ENCODE data around the gene SLC2A2. TPM values are rescaled to one million over a fixed set of nuclear protein-coding genes. Genes with fewer than 3 reads are reported as not detected.
"Not testable (repeated sequence)": the region's sequence is repeated elsewhere in the genome, so short reads cannot be mapped to it uniquely, and the experiment has no call there.

SLC2A2 gene
- total RNA-seq, 1 donor, result not detected

DNA sequence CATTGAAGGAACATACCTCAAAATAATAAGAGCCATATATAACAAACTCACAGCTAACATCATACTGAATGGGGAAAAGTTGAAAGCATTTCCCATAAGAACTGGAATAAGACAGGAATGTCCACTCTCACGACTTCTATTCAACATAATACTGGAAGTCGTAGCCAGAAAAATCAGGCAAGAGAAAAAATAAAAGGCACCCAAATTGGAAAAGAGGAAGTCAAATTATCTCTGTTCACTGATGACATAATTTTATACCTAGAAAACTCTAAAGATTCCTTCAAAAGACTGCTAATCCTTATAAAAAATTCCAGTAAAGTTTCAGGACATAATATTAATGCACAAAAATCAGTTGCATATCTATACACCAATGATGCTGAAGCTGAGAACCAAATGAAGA lies 34.9 kb downstream of the SLC2A2 start:
- no peak for DNase-seq (ENCODE audit: low read depth in 2 of 3, low spot score in 2 of 3)

DNA sequence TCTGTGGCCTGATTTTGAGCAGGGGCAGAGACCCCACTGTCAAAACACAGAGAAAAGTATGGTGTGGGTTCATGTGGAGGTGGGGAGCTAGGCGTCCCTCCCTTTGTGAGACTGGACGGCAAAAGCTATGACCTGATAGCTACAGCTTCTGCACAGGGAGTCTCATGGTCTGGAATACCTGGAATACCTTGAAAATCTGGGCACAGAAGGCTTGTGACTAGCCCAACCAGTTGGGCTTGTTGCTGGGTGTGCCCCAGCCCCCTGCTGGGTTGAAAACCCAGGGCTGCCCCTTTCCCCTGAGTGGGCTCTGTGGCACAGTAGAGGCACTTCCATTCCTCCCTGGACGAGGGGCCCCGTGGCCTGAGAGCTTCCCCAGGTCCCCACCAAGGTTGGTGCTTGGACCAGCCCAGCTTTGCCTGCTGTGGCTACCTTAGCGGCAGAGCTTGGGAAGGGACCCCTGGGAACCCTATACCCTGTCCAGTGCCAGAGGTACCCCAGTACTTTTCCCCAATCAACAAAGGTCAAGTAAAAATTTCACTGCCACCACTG lies 37.3 kb downstream of the SLC2A2 start:
- DNase-seq (ENCODE audit: low read depth in 2 of 3, low spot score in 2 of 3), result no peak

DNA sequence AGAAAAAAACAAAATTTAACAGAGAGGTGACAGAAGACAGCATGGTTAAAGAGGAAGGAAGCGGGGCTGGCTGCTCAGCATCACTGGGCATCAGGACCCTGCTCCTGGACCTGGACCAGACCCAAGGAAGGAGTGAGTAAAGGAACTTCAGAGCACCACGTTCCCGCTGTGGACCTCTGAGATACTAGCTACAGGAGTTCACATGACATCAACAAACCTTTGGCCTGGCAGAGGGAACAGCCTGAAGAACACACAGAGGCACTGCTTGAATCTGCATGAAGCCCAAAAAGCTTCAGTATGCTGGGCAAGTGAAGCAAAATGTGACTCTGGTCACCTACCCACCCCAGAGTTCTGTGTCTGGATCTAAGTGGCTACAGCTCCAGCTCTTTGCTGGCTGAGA lies 38.1 kb downstream of the SLC2A2 start:
- DNase-seq (ENCODE audit: low read depth in 2 of 3, low spot score in 2 of 3), result no peak

DNA sequence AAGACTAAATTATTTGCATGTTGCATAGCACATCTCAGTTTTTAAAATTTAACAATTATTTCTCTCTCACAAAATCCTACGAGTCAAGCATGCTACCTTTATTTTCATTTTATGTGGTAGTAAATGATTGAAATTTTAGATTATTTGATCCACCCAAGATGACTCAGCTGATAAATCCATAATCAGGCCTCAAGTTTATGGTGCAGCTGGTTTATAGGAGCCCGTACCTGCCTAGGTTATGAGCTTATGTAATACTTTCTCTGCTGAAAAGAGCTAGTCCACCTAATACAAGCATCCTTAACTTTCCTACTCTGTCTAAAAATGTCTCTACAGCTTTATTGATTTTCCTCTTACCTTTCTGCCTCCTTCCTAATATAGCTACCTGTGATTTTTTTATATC lies 41.2 kb downstream of the SLC2A2 start:
- no peak for DNase-seq (ENCODE audit: low read depth in 2 of 3, low spot score in 2 of 3)

DNA sequence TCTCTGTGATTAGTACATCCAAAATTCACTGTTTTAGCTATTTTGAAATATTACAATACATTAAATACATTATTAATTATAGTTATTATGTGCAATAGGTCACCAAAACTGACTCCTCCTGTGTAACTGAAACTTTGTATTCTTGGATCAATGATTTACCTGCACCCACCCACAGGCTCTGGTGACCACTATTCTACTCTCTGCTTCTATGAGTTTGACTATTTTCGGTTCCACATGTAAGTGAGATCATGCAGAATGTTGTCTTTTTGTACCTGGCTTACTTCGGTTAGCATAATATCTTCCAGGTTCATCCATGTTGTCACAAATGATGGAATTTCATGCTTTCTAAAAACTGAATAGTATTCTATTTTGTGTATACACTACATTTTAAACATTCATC lies 43.8 kb downstream of the SLC2A2 start:
- DNase-seq (ENCODE audit: low read depth in 2 of 3, low spot score in 2 of 3), result no peak

DNA sequence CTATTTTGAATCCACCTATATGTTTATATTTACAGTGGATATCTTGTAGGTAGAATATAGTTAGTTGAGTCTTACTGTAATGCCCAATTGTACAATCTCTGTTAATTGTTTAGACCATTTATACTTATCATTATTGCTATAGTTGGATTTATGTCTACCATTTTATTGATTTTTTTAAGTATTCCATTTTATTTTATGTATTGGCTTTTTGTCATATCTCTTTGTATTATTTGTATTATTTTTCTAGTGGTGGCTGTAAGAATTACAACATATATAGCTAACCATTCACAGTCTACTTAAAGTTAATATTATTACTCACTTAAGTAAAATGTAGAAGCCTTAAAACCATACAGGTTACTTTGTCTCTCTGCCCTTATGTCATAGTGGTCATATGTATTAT lies 46.1 kb downstream of the SLC2A2 start:
- DNase-seq (ENCODE audit: low read depth in 2 of 3, low spot score in 2 of 3), result no peak

DNA sequence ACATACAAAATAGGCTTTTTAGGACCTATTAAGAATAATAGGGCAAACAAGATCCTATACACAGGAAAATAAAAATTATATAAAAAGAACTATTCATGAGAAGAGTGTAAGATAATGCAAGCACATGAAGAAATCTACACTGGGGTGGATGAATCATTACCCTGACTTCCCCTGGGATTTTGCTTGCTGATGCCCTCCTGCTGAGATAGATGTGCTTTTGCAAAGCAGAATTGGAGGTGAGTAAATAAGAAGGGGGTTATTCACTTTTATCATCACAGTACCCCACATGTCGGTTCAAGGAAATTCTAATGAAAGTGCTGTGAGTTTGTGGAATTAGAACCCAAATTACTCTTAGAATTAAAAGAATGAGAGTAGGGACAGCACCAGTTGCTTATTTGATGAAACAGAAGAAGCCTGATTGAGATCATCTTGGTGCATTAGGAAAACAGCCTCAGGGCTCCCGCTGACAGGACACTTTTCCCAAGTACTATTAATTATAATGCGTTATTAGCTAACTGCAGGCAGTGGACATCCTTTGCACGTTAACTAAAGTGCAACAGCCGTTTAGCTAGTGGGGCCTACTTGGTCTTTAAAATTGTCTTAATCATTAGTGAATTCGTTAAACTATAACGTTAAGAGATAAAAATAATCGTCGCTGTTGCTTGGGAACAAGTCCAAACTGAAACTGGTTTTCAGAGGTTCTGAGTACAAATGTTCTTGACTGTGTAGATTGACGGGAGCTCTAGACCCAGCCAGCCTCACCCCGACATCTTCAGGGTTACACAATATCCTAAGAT lies 48.4 kb downstream of the SLC2A2 start:
- DNase-seq (ENCODE audit: low read depth in 2 of 3, low spot score in 2 of 3), result no peak

DNA sequence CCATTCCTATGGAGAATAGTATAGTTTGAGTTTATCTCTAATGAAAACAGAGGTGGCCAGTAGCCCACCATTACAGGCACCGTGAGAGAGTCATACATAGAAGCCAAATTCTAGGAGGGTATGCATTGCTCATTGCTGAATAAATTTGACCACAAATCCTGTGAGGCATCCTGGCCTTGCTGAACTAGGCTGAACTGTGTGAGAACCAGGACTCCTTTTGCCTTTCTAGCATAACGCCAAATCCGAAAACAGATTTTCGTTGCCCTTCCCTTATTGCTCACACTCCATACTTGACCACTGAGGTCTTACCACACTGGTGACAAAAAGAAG lies 50.4 kb downstream of the SLC2A2 start:
- DNase-seq (ENCODE audit: low read depth in 2 of 3, low spot score in 2 of 3), result no peak

DNA sequence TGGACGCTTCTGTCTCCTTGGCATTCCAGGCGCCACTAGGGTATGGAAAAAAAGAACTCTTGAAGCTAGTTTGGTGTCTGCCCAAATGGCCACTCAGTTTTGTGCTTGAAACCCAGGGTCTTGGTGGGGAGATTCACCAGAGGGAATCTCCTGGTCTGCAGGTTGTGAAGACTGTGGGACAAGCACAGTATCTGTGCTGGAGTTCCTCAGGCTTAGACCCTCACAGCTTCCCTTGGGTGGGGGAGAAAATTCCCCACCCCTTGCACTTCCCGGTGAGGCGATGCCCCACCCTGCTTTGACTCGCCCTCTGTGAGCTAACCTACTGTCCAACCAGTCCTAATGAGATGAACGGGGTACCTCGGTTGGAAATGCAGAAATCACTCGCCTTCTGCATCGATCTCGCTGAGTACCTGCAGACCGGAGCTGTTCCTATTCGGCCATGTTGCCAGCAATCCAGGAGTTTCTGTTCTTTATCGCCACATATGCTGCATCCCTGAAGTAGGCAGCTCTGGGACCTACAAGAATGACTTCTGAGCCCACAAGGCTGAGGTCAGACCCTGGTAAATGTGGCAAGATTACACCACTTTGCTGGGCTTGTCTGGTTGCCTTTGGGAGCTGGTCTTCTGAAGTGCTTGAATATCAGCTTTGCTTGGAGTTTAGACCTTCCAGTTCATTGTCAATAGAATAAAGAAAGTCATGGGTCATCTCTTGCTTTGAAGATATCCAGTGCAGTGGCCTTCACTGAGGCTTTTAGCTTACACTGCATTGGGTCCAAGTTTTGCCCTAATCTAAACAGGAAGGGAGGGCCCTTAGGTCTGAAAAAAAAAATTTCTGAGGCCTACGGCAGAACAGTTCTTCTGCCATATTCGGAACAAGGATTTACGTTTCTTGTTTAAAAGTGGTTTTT lies 51.0 kb downstream of the SLC2A2 start:
- DNase-seq (ENCODE audit: low read depth in 2 of 3, low spot score in 2 of 3), result no peak

DNA sequence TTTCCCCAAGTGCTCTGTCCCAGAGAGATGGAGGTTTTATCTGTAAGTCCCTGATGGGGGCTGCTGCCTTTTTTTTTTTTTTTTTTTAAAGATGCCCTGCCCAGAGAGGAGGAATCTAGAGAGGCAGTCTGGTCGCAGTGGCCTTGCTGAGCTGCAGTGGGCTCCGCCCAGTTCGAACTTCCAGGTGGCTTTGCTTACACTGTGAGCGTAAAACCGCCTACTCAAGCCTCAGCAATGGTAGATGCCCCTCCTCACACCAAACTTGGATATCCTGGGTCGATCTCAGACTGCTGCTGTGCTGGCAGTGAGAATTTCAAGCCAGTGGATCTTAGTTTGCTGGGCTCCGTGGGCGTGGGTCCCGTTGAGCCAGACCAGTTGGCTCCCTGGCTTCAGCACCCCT lies 51.6 kb downstream of the SLC2A2 start:
- DNase-seq (ENCODE audit: low read depth in 2 of 3, low spot score in 2 of 3), result no peak

DNA sequence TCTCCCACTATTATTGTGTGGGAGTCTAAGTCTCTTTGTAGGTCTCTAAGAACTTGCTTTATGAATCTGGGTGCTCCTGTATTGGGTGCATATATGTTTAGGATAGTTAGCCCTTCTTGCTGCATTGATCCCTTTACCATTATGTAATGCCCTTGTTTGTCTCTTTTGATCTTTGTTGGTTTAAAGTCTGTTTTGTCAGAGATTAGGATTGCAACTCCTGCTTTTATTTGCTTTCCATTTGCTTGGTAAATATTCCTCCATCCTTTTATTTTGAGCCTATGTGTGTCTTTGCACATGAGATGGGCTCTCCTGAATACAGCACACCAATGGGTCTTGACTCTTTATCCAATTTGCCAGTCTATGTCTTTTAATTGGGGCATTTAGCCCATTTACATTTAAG lies 53.6 kb downstream of the SLC2A2 start:
- DNase-seq (ENCODE audit: low read depth in 2 of 3, low spot score in 2 of 3), result not testable (repeated sequence)

DNA sequence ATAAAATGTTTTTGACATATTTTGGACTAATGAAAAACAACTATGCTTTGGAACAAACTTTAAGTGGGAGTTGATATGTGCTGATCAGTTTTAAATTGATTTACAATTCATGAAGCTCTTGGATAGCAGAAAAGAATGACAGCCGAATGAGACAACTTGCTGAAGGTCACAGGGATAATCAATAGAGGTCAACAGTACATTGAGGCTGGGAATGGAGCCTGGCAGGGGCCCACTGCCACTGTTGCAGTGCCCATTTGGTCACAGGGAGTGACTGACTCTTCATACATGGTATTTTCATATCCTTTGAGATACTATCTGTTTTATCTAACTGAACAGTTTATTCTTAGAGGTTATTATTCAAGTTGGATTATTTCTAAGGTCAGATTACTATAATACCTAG lies 59.4 kb downstream of the SLC2A2 start:
- DNase-seq (ENCODE audit: low read depth in 2 of 3, low spot score in 2 of 3), result no peak

DNA sequence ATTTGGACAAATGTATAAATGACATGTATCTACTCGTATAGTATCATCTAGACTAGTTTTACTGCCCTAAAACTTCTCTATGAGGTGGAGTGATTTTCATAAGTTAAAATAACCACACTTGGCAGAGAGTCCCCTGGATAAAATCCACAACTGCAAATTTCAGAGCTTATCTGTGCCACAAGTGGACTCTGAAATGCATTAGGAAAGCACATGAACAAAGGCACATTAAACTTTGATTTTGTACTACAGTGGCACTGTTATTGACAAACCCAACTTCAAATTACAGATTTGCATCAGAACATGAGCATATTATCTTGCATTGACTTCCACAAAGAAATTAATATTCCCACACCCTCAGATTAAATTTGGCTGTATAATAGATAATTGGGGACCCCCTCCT lies 60.0 kb downstream of the SLC2A2 start:
- DNase-seq (ENCODE audit: low read depth in 2 of 3, low spot score in 2 of 3), result no peak

DNA sequence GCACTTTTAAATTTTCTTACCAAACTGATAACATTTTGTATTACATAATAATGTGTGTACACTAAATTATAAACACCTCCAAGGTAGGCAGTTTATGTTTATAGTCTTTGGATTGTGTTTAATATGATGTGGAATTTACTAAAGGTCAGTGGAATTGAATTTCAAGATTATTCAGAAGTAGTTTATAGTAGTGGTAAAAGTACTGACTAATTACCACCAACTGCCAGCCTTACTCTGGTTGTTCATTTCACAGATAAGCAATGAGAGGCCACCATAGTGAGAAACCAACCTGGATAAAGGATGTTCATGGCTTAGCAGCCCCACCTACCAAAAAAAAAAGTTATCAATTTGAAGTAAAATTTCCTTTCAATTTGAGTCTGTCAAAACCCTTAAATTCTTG lies 64.1 kb downstream of the SLC2A2 start:
- no peak for DNase-seq (ENCODE audit: low read depth in 2 of 3, low spot score in 2 of 3)

DNA sequence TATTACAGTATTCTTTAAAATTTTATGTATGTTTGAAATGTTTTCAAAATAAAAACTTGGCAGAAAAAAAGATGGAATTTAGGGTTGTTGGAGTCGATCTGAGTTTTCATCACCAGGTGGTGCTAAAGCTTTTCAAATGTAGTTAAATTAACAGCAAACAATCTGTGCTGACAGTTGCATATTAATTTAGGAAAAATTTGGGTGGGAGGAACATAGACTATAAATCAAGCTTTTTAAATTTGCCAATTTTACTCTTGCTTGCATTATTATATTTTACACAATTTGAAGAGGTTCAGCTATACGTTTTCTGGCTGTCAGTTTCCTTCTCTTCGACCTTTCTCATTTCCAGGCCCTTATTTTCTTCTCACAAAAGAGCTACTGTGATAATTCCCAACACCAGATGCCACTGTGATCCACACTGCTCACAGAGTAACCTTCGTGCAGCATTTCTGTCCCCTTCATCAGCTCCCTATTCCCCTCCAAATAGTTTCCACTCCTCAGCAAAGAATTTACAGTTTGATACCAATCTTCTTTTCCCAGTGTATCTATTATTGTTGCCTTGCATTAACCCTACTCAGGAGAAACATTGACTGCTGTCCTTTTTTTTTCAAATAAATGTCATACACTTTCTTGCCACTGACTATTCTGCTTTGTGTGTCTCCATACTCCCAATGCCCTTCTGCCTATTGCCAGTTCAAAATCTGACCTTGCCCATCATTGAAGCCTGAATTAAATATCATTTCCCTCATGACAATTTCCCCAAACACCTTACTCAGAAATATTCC lies 64.7 kb downstream of the SLC2A2 start:
- peak in 2 of 3 donors; percentile 22 to 58 for DNase-seq (ENCODE audit: low read depth in 2 of 3, low spot score in 2 of 3)

DNA sequence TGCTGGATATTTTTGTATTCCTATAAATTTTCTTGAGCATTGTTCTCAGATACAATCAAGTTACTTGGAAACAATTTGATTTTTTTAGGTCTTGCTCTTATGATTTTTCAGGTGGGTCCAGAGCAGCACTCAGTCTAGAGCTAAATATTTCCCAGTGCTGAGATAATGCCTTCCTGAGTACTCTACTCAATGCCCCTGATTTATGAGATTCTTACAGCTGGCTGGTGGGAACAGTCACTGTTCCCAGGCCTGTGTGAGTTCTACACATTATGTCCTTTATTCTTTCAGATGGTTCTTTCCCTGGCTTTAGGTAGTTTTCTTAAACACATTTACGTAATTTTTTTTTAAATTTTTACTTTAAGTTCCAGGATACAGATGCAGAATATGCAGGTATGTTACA lies 67.1 kb downstream of the SLC2A2 start:
- DNase-seq (ENCODE audit: low read depth in 2 of 3, low spot score in 2 of 3), result no peak

DNA sequence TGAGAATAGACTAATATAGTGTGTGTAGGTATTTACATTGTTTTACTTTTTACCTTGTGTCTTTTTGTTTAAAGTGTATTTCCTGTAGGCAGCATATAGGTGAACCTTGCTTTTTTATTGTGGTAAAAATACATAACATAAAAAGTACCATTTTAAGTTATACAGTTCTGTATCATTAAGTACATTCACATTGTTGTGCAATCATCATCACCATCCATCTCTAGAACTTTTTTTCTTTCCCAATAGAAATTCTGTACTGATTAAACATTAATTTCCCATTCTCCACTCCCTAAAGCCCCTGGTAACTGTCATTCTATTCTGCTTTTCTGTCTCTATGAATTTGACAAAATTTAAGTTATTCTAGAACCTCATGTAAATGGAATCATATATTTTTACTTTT lies 69.9 kb downstream of the SLC2A2 start:
- DNase-seq (ENCODE audit: low read depth in 2 of 3, low spot score in 2 of 3), result no peak

DNA sequence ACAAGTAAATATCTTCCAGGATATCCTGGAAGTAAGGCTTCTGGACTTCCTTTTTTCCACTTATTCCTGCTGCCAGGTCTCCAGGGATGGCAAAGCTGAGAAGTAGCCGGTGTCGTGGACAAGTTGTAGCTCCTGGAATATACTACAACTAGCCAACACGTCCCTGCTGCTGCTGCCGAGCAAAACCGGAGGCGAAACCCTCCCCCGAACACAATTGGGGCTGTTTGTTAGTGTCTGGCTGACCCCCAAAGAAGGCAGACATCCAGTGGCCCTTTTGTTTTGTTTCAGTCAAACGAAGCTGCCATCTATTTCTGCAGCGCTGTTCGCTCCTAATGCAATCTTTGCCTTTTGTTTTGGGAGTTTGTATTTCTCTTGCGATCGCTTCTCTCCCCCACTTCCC lies 72.8 kb downstream of the SLC2A2 start:
- no peak for DNase-seq (ENCODE audit: low read depth in 2 of 3, low spot score in 2 of 3)

DNA sequence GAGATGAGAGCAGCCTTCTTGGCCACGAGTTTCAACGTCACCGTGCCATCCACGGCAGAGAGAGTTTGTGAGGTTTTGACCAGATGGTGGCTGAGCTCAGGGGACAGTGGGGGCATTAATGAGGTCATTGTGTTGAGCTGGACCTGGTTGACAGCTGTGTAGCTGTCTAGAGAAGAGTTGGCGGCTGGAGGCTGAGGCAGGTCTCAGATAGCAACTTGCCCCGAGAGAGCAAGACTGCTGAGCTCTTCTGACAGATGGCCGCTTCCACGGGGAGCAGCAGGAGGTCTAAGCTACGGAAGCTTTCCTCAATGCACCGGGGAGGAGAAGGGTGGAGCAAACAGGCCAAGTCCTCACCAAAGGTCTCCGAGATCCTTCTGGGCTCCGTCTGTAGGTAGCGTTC lies 73.3 kb downstream of the SLC2A2 start:
- DNase-seq (ENCODE audit: low read depth in 2 of 3, low spot score in 2 of 3), result no peak

DNA sequence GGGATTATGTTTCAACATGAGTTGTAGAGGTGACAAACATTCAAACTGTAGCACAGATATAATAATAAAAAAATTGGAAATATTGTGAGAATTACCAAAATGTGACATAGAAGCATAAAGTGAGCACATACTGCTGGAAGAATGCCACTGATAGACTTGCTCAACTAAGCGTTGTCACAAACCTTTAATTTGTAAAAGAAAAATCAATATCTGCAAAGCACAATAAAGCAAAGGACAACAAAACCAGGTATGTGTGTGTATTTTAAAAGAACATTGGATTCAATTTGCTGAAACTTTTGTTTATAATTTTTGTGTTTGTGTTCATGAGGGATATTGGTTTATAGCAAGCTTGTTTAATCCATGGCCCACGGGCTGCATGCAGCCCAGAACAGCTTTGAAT lies 77.3 kb downstream of the SLC2A2 start:
- no peak for DNase-seq (ENCODE audit: low read depth in 2 of 3, low spot score in 2 of 3)
